IgD-negative memory B cell (primary cell): ENCODE measurements around the gene ZNF595. TPM values are rescaled to one million over a fixed set of nuclear protein-coding genes. Genes with fewer than 3 reads are reported as not detected.
"Not testable (repeated sequence)": the region's sequence is repeated elsewhere in the genome, so short reads cannot be mapped to it uniquely, and the experiment has no call there.

Source experiments
- H3K27ac Mint-ChIP-seq, 3 donors: one replicate each; pipeline ENCODE4 v1.8.0; 2020 to 2022; ENCODE audit warnings: mild to moderate bottlenecking in 3 of 3, mixed read lengths in 3 of 3, moderate library complexity in 1 of 3
- H3K27me3 Mint-ChIP-seq: one replicate; pipeline ENCODE4 v1.8.0; 2021; ENCODE audit warnings: mixed read lengths
- H3K36me3 Mint-ChIP-seq: one replicate; pipeline ENCODE4 v1.8.0; 2020; ENCODE audit warnings: mild to moderate bottlenecking, mixed read lengths
- H3K4me1 Mint-ChIP-seq, 3 donors: one replicate each; pipeline ENCODE4 v1.8.0; 2020 to 2022; ENCODE audit warnings: mixed read lengths in 3 of 3, mild to moderate bottlenecking in 1 of 3
- H3K4me3 Mint-ChIP-seq, 4 donors: one replicate each; pipeline ENCODE4 v1.8.0; 2020 to 2022; ENCODE audit warnings: mild to moderate bottlenecking in 4 of 4, mixed read lengths in 4 of 4, moderate library complexity in 3 of 4
- H3K9me3 Mint-ChIP-seq, 3 donors: one replicate each; pipeline ENCODE4 v1.8.0; 2020 to 2021; ENCODE audit warnings: mixed read lengths in 3 of 3, mild to moderate bottlenecking in 1 of 3
- polyA plus RNA-seq: library from polyadenylated mRNA; unstranded; fragments of 300-500 nt; fragmentation: Illumina TruSeq; gene quantifications from one replicate; pipeline ENCODE4 v1.2.3, GENCODE V29; 2021

The ZNF595 gene
- polyA plus RNA-seq, 1 donor from 2014 or later = 51.0 TPM

DNA sequence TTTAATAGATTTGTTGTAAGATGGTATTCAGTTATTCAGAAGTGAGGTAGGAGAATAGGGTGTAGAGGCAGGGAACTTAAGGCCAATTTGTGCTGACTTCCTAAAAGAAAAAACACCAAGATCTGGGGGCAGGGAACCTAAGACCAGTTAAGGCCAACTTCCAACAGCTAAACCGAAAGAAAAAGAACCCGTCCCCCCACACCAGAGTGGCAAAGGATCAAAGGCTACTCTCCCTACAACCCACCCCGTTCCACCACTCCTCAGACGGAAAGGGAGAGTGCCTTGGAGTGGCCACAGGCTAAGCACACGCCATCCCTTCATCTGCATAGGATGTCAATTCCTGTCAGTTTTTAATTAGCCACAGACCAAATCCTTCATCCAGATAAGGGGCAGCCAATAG lies 67.5 kb downstream of the ZNF595 start:
- H3K27ac Mint-ChIP-seq = no peak overlapping the region
- peaks cover 10 to 13% (median 11%) of the 10 kb centered on the region in 3 donors for H3K4me1 Mint-ChIP-seq
- H3K36me3 Mint-ChIP-seq = peaks cover 3% of the 10 kb centered on the region
- peaks cover 4% of the 10 kb centered on the region for H3K27me3 Mint-ChIP-seq
- H3K4me3 Mint-ChIP-seq = peak overlapping the region in 1 of 4 donors; percentile 12
- H3K9me3 Mint-ChIP-seq = peaks cover 0 to 31% (median 13%) of the 10 kb centered on the region in 3 donors

DNA sequence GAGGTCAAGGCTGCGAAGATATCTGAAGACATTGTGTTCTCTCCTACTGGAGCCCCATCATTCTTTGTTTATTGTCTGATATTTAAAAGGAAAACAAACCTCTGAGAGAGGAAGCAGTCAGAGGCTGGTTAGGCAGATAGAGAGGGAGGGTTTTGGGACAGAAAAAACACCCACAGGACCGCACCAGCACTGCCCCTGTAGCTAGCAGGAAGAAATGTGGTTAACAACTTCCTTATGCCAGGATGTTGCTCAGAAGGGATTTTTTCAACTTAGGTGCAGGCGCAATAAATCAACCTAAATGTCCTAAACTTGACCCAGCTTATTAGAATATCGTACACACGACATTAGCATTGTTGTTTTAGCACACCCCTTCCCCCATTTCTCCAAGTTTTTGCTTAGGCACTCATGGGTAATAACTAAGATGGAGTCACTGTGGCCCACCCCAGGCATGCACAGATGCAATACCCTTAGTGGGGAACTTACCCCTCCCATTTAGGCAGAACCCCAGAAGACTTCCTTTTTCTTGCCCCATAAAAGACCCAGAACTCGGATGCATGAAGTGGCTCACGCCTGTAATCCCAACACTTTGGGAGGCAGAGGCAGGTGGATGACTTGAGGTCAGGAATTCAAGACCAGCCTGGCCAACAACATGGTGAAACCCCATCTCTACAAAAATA lies 68.4 kb downstream of the ZNF595 start:
- H3K9me3 Mint-ChIP-seq = peaks cover 0 to 31% (median 12%) of the 10 kb centered on the region in 3 donors
- H3K36me3 Mint-ChIP-seq = peaks cover 3% of the 10 kb centered on the region
- H3K4me3 Mint-ChIP-seq = peak overlapping the region in 3 of 4 donors; percentile 65 to 75 (median 70)
- peak overlapping the region in 1 of 3 donors; percentile 50 for H3K27ac Mint-ChIP-seq
- peaks cover 9 to 15% (median 15%) of the 10 kb centered on the region in 3 donors for H3K4me1 Mint-ChIP-seq
- H3K27me3 Mint-ChIP-seq = peaks cover 4% of the 10 kb centered on the region

DNA sequence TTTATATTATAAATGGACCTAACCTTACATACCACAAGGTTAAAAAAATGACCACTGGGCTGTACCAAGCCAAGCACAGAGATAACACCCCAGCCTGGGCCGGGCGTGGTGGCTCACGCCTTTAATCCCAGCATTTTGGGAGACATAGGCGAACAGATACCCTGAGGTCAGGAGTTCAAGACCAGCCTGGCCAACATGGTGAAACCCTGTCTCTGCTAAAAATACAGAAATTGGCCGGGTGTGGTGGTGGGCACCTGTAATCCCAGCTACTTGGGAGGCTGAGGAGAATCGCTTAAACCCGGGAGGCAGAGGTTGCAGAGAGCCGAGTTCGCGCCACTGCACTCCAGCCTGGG lies 70.8 kb downstream of the ZNF595 start:
- H3K36me3 Mint-ChIP-seq, H3K27me3 Mint-ChIP-seq: not testable (repeated sequence)
- peak overlapping the region; percentile 94 to 96 (median 95) for H3K27ac Mint-ChIP-seq
- H3K4me3 Mint-ChIP-seq = peak overlapping the region; percentile 98 to 100 (median 100)
- peaks cover 0 to 25% (median 19%) of the 10 kb centered on the region in 3 donors for H3K9me3 Mint-ChIP-seq
- peaks cover 6 to 15% (median 13%) of the 10 kb centered on the region in 3 donors for H3K4me1 Mint-ChIP-seq

DNA sequence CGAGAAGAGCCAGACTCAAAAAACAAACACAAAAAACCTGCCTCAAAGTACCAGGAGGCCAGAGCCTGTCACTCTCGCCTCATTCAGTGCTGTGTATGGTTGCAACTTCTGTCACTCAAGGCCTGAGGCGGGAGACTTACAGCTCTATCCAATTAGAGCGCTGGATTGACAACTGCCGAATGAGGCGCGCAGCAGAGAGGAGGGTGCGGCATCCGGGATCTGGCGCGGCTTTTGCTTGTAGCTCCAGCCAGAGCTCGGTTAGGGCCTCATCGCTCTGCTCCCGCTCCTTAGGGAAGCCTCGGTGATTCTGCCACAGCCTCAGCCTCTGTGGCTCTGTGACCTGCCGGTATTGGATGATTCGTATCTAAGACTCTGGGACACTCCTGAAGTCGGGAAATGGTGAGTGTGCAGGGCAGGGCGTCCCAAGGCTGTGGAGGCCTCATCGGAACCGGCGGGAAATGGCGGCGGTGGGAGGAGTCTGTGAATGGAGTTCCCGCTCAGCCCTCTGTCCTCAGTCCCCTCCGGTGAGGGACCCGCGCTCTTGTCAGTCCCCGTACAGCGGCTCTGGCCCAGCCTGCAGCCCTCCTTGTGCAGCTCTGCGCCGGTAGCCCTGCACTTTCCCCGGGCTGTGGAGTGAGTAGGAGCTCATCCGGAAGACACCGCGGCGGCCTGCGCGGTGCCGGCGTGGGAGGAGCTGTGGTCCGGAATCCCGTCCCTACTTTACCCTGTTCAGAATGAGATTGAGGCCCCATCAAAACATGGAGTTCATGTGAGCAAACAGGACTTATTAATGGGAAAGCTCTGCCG lies 71.4 kb downstream of the ZNF595 start, which contains the start of gene ZNF718:
TSS of gene ZNF718 (plus strand) at position 227 of the 807 bp plus-strand sequence. CDS start at position 397, 170 bp downstream.
- H3K9me3 Mint-ChIP-seq = peaks cover 0 to 25% (median 23%) of the 10 kb centered on the region in 3 donors
- H3K4me1 Mint-ChIP-seq = peaks cover 6 to 15% (median 13%) of the 10 kb centered on the region in 3 donors
- peak within 1 kb of the TSS; percentile 98 to 100 (median 100) for H3K4me3 Mint-ChIP-seq
- peaks cover 4% of the 10 kb centered on the region for H3K27me3 Mint-ChIP-seq
- peaks cover 9% of the 10 kb centered on the region for H3K36me3 Mint-ChIP-seq
- H3K27ac Mint-ChIP-seq = peak within 1 kb of the TSS; percentile 94 to 96 (median 95)

DNA sequence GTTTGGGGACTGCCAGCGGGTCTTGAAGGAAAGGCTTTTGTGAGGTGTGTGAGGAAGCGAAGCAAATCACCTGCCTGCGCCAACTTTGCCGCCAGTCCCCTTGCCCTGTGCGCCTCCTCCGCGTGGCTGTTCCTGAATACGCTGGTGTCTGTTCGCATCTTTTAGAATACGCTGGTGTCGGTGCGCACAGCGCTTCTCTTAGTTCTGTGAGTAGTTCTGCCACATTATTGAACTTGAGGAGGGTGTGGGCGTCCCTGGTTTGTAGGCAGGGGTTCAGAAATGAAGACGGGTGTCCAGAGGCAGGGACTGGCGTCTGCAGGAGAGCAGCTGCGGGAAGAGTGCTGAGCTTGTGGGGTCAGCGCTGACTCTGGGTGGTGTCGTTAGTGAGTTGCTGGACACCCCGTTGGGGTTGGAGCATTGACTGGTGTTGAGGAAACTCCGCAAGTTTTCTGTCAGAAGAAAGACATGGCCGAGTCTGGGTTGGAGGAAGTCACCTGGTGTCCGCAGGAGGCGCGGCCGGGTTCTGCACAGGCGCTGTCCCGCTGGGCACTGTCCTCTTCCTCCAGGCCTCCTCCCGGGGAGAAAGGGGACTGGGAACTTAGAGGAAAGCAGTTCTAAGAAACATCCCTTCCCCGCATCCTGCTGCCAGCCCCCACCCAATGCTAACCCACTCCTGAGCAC lies 72.1 kb downstream of the ZNF595 start:
- H3K9me3 Mint-ChIP-seq = peaks cover 1 to 30% (median 26%) of the 10 kb centered on the region in 3 donors
- H3K27me3 Mint-ChIP-seq = peaks cover 4% of the 10 kb centered on the region
- peak overlapping the region; percentile 94 to 96 (median 95) for H3K27ac Mint-ChIP-seq
- H3K4me1 Mint-ChIP-seq = peaks cover 6 to 15% (median 13%) of the 10 kb centered on the region in 3 donors
- H3K36me3 Mint-ChIP-seq = peaks cover 10% of the 10 kb centered on the region
- peak overlapping the region; percentile 98 to 100 (median 100) for H3K4me3 Mint-ChIP-seq

DNA sequence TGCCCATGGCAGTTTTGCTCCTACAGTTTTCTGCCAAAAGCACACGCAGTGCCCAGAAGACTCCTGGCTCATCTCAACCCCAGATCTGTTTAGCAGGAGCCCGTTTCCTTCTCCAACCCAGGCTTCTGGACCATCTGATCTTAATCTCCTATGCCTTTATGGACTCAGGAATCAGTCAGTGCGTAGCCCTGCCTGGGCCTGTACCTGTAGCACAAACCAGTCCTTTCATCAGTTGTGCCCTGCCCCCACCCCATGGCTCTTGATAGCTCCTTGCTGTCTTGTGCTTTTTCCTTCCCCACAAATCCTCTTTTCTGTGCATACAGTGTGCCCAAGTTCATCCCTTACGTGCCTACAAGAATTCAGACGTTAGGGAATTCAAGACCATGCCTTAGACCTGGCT lies 72.7 kb downstream of the ZNF595 start:
- H3K27me3 Mint-ChIP-seq = peaks cover 4% of the 10 kb centered on the region
- peaks cover 6 to 15% (median 13%) of the 10 kb centered on the region in 3 donors for H3K4me1 Mint-ChIP-seq
- peaks cover 10% of the 10 kb centered on the region for H3K36me3 Mint-ChIP-seq
- H3K9me3 Mint-ChIP-seq = peaks cover 1 to 30% (median 24%) of the 10 kb centered on the region in 3 donors
- H3K27ac Mint-ChIP-seq = peak overlapping the region in 2 of 3 donors; percentile 95 to 96
- peak overlapping the region; percentile 98 to 100 (median 100) for H3K4me3 Mint-ChIP-seq

DNA sequence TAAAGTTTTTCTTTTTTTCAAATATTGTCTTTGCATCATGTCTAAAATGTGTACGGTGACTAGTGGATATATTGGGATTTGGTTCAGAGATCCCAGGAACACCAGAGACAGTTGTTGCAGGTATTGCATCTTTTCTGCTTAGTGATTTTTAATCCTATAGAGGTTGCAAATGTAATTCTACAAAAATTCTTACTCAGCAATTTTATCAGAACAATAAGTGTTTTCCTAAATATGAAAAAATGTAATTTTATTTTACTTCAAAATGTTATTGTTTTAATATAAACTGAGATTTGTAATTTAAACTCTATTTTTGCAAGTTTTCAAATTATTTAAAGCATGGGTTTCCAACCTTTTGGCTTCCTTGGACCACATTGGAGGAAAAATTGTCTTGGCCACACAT lies 79.4 kb downstream of the ZNF595 start:
- H3K27ac Mint-ChIP-seq = no peak overlapping the region
- H3K36me3 Mint-ChIP-seq = peaks cover 38% of the 10 kb centered on the region
- H3K4me3 Mint-ChIP-seq = no peak overlapping the region
- H3K4me1 Mint-ChIP-seq = peaks cover 0 to 2% (median 0%) of the 10 kb centered on the region in 3 donors
- H3K27me3 Mint-ChIP-seq = no peaks in the 10 kb centered on the region
- peaks cover 7 to 41% (median 13%) of the 10 kb centered on the region in 3 donors for H3K9me3 Mint-ChIP-seq

Other genes starting within 250 kb of the ZNF595 start
- 6.4 TPM for gene ZNF718, start 71.2 kb downstream of the ZNF595 start, polyA plus RNA-seq